Breast epithelium (tissue), 4 donors: ENCODE measurements around the gene METRNL. TPM values are rescaled to one million over a fixed set of nuclear protein-coding genes. Genes with fewer than 3 reads are reported as not detected.
A peak's percentile ranks its signal among the peaks of the same experiment; 100 is the strongest.

Experiments
- DNase-seq, 2 donors: peaks; one replicate each; pipeline ENCODE4 v3.0.0-alpha.2; 2019; ENCODE audit warnings: low spot score in 2 of 2
- H3K27ac ChIP-seq, 2 donors: fragments of 200-600 bp; sonication (generic) in 1 of 2; one replicate each; pipeline ENCODE4 v1.5.1; 2016 to 2019; ENCODE audit warnings: mild to moderate bottlenecking in 1 of 2
- H3K27me3 ChIP-seq, 2 donors: fragments of 200-600 bp; sonication (generic) in 1 of 2; one replicate each; pipeline versions ENCODE4 v1.5.1 to v1.6.0; 2017 to 2019; ENCODE audit warnings: control low read depth in 1 of 2, mild to moderate bottlenecking in 1 of 2
- H3K36me3 ChIP-seq: fragments of 200-600 bp; one replicate; pipeline ENCODE4 v1.5.1; 2019
- H3K4me1 ChIP-seq, 2 donors: fragments of 200-600 bp; sonication (generic); one replicate each; pipeline ENCODE4 v1.5.1; 2016 to 2019; ENCODE audit warnings: control low read depth in 1 of 2
- H3K4me3 ChIP-seq, 3 donors: fragments of 200-600 bp; sonication (generic); 1 replicate in 2 of 3; 2 replicates in 1 of 3; pipeline ENCODE4 v1.5.1; 2016 to 2019; ENCODE audit warnings: mild to moderate bottlenecking in 3 of 3, moderate library complexity in 2 of 3
- H3K9me3 ChIP-seq, 2 donors: fragments of 200-600 bp; sonication (generic) in 1 of 2; one replicate each; pipeline ENCODE4 v1.5.1; 2016 to 2019; ENCODE audit warnings: control low read depth in 1 of 2
- POLR2A ChIP-seq: fragments of 450-650 bp; IDR thresholded peaks from one replicate; pipeline ENCODE4 v1.6.1; 2016; ENCODE audit warnings: antibody characterized with exemption, mild to moderate bottlenecking, moderate library complexity
- POLR2AphosphoS5 ChIP-seq, 3 donors: sonication (generic); formaldehyde crosslinking; IDR thresholded peaks; one replicate each; pipeline ENCODE4 v1.6.1; 2017; ENCODE audit warnings: antibody characterized with exemption in 3 of 3
- intact Hi-C: fragments of 100-400 bp; cut with DNase I; formaldehyde crosslinking; loops from one replicate; pipeline ENCODE4 v1.15.1; 2023; ENCODE audit warnings: low total_unique reads
- total RNA-seq, 3 donors: library from RNA; depleted of rRNA; stranded (reverse); fragments of >200 nt; gene quantifications; one replicate each; pipeline ENCODE4 v1.1.0, GENCODE V29; 2016
- TF ChIP-seq, protein P1 (sequence below), 3 donors: fragments of 450-650 bp; IDR thresholded peaks; one replicate each; pipeline ENCODE4 v1.5.1; 2016 to 2017; ENCODE audit warnings: antibody characterized with exemption in 3 of 3, mild to moderate bottlenecking in 3 of 3, moderate library complexity in 3 of 3

Gene METRNL
- total RNA-seq, 3 donors from 2014 or later: 41.6 to 102 (median 54.1) TPM

DNA sequence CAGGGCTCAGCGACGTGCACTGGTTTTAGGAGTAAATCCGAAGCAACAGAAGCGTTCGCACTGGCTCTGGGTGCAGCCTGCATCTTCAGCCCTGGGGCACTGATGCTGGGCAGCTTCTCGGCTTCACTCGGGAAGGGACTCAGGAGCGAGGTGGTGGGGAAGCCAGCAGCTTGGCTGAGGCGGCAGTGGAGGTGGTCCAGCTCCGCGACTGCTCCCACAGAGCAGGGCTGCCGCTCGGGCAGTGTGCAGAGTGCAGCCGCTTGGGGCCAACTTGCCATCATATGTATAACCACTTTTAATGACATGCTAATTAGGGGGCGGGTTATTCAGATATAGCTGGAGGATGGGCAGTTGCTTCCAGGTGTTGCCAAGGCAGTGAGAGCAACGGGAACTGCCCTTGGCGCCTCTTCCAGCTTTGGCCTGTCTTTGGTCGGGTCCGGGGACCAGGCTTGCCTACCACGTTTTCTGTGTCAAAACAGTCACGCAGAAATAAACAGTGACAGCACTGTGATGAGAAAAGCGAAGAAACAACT lies 26.7 kb downstream of the METRNL start:
- Histone ChIP-seq H3K27ac (peak overlapping the region in 1 of 2 donors; percentile 63), H3K4me1 (peaks cover 0 to 13% of the 10 kb centered on the region in 2 donors), H3K36me3 (no peaks in the 10 kb centered on the region), H3K4me3 (no peak overlapping the region), H3K27me3 (no peaks in the 10 kb centered on the region), H3K9me3 (no peaks in the 10 kb centered on the region)
- TF ChIP-seq POLR2AphosphoS5 (IDR thresholded peaks at IDR 0.05): no peak
- TF ChIP-seq, protein P1, sequence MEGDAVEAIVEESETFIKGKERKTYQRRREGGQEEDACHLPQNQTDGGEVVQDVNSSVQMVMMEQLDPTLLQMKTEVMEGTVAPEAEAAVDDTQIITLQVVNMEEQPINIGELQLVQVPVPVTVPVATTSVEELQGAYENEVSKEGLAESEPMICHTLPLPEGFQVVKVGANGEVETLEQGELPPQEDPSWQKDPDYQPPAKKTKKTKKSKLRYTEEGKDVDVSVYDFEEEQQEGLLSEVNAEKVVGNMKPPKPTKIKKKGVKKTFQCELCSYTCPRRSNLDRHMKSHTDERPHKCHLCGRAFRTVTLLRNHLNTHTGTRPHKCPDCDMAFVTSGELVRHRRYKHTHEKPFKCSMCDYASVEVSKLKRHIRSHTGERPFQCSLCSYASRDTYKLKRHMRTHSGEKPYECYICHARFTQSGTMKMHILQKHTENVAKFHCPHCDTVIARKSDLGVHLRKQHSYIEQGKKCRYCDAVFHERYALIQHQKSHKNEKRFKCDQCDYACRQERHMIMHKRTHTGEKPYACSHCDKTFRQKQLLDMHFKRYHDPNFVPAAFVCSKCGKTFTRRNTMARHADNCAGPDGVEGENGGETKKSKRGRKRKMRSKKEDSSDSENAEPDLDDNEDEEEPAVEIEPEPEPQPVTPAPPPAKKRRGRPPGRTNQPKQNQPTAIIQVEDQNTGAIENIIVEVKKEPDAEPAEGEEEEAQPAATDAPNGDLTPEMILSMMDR (IDR thresholded peaks at IDR 0.05): no peak
- TF ChIP-seq POLR2A: no peak
- intact Hi-C loops: no loop called here
- DNase-seq: no peak

DNA sequence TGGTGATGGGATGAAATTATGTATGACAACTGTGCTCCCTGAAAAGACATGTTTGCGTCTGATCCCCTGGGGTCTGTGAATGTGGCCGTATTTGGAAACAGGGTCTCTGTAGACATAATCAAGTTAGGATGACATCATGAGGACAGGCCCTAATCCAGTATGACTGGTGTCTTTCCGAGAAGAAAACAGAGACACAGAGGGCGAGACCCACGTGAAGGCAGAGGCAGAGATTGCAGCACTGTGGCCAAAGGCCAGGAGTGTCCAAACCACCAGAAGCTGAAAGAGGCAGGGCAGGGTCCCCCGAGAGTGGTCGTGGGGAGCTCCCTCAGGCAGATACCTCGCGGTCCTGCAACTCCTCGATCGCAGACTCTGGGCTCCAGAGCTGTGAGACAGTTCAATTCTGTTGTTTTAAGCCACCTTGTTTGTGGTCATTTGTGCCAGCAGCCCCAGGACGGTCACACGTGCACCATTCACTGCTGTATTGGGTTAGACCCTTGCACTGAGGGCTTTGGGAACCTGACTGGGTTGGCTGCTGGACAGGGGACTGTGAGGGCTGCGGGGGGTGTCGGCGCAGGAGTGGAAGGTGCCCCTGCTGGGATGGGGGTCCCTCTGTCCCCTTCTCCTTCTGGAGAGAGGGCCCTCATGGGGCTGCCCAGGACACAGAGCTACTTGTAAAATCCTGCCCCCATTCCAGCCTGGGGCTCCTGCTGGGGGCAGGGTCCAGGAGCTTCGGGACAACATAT lies 27.7 kb downstream of the METRNL start:
- DNase-seq: no peak
- H3K27me3 ChIP-seq: no peaks in the 10 kb centered on the region
- intact Hi-C loops: no loop called here
- no peaks in the 10 kb centered on the region for H3K9me3 ChIP-seq
- peak overlapping the region in 1 of 2 donors; percentile 61 for H3K27ac ChIP-seq
- H3K4me1 ChIP-seq: peaks cover 0 to 7% of the 10 kb centered on the region in 2 donors
- TF ChIP-seq POLR2AphosphoS5 (IDR thresholded peaks at IDR 0.05) (peak in 1 of 3 donors; percentile 71), POLR2A (no peak)
- TF ChIP-seq, protein P1 (IDR thresholded peaks at IDR 0.05): no peak
- no peaks in the 10 kb centered on the region for H3K36me3 ChIP-seq
- H3K4me3 ChIP-seq: no peak overlapping the region

DNA sequence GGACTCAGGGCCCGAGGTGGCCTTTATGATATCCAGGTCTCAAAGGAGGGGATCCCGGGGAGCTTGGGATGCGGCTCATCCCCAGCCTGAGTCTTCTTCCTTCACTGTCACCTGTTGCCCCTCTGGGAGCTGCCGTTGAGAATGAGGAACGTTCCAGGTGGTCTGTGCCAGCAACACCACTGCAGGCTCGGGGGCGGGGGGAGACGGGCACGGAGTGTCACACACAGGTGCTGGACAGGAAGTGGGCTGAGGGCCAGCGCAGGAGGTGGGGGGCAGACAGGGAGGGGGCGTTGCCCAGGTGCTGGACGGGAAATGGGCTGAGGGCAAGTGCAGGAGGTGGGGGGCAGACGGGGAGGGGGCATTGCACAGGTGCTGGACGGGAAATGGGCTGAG lies 28.2 kb downstream of the METRNL start:
- no peak overlapping the region for H3K27ac ChIP-seq
- no peaks in the 10 kb centered on the region for H3K36me3 ChIP-seq
- no peak for DNase-seq
- H3K4me1 ChIP-seq: peaks cover 0 to 7% of the 10 kb centered on the region in 2 donors
- no peak overlapping the region for H3K4me3 ChIP-seq
- no peak for TF ChIP-seq POLR2A
- TF ChIP-seq POLR2AphosphoS5 (IDR thresholded peaks at IDR 0.05): no peak
- TF ChIP-seq, protein P1 (IDR thresholded peaks at IDR 0.05): no peak
- no peaks in the 10 kb centered on the region for H3K27me3 ChIP-seq
- intact Hi-C loops: no loop called here
- H3K9me3 ChIP-seq: no peaks in the 10 kb centered on the region

DNA sequence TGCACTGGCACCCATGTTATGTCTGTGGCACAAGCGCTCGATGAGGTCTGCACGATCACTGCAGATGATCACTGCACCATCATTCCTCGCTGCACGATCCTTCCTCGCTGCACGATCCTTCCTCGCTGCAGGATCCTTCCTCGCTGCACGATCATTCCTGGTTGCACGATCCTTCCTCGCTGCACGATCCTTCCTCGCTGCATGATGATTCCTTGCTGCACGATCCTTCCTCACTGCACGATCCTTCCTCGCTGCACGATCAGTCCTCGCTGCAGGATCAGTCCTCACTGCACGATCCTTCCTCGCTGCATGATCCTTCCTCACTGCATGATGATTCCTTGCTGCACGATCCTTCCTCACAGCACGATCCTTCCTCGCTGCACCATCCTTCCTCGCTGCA lies 29.3 kb downstream of the METRNL start:
- no peak overlapping the region for H3K4me3 ChIP-seq
- H3K4me1 ChIP-seq: peaks cover 0 to 7% of the 10 kb centered on the region in 2 donors
- no peaks in the 10 kb centered on the region for H3K9me3 ChIP-seq
- H3K27me3 ChIP-seq: no peaks in the 10 kb centered on the region
- no peak for TF ChIP-seq POLR2A
- no peak for TF ChIP-seq POLR2AphosphoS5 (IDR thresholded peaks at IDR 0.05)
- TF ChIP-seq, protein P1 (IDR thresholded peaks at IDR 0.05): no peak
- no peak overlapping the region for H3K27ac ChIP-seq
- DNase-seq: no peak
- intact Hi-C loops: no loop called here
- H3K36me3 ChIP-seq: no peaks in the 10 kb centered on the region

DNA sequence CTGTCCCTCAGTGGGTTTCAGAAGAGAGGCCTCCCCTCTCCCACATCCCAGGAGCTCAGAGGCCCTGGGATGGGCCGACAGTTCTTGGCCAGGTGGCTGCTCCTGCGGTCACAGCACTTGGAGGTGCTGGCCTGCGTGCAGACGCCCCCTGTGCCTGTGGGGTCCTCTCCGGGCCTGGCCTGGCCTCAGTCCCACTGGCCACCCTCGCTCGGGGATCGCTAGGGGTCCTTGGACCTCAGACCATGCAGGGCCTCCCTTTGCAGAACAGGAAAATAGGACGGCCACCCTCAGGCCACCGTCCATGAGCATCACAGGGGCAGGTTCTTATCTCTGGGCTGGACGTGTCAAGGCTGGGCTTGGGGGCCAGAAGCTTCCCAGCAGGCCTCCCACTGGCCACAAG lies 30.0 kb downstream of the METRNL start:
- H3K27ac ChIP-seq: peak overlapping the region in 1 of 2 donors; percentile 83

More for the DNA sequence above, 30.0 kb downstream of the METRNL start:
- intact Hi-C loops: no loop called here
- H3K36me3 ChIP-seq: no peaks in the 10 kb centered on the region
- H3K27me3 ChIP-seq: no peaks in the 10 kb centered on the region
- no peak overlapping the region for H3K4me3 ChIP-seq
- H3K4me1 ChIP-seq: peaks cover 0 to 7% of the 10 kb centered on the region in 2 donors
- no peaks in the 10 kb centered on the region for H3K9me3 ChIP-seq
- TF ChIP-seq, protein P1 (IDR thresholded peaks at IDR 0.05): no peak
- TF ChIP-seq POLR2AphosphoS5 (IDR thresholded peaks at IDR 0.05) (no peak), POLR2A (no peak)
- no peak for DNase-seq
